ENCODE data around the gene BTBD6.

BTBD6 gene

GRCh38 chr14:105241641-105242040 is 6.7 kb upstream of the BTBD6 start:
- no peak for DNase-seq

- DNase-seq, result no peak
These were observed 4.0 kb upstream of the BTBD6 start for GRCh38 chr14:105244334-105244733.

- no peak for DNase-seq
These were observed 1.3 kb upstream of the BTBD6 start for GRCh38 chr14:105247026-105247425.

GRCh38 chr14:105247715-105248367 is 492 bp upstream of the BTBD6 start:
- DNase-seq, result no peak

GRCh38 chr14:105249182-105250007 is 1.1 kb downstream of the BTBD6 start:
- DNase-seq, result no peak

- no peak for DNase-seq
These were observed 1.7 kb downstream of the BTBD6 start for GRCh38 chr14:105250008-105250366.

GRCh38 chr14:105250986-105251385 is 2.7 kb downstream of the BTBD6 start:
- no peak for DNase-seq

- DNase-seq, result no peak
These were observed 3.6 kb downstream of the BTBD6 start for GRCh38 chr14:105251920-105252319.

GRCh38 chr14:105252552-105253328 is 4.4 kb downstream of the BTBD6 start:
- DNase-seq, result no peak

- DNase-seq, result no peak
These were observed 5.0 kb downstream of the BTBD6 start for GRCh38 chr14:105253329-105253682.

- DNase-seq, result no peak
These were observed 6.7 kb downstream of the BTBD6 start for GRCh38 chr14:105255021-105255507.

GRCh38 chr14:105256292-105256960 is 8.1 kb downstream of the BTBD6 start:
- no peak for DNase-seq

- DNase-seq, result peak; percentile 39
These were observed 9.1 kb downstream of the BTBD6 start for GRCh38 chr14:105257464-105257863.

GRCh38 chr14:105258846-105259245 is 10.5 kb downstream of the BTBD6 start:
- no peak for DNase-seq

GRCh38 chr14:105260959-105261358 is 12.6 kb downstream of the BTBD6 start:
- DNase-seq, result no peak

GRCh38 chr14:105261781-105262180 is 13.4 kb downstream of the BTBD6 start:
- DNase-seq, result no peak

- DNase-seq, result no peak
These were observed 19.7 kb downstream of the BTBD6 start for GRCh38 chr14:105267820-105268548.

GRCh38 chr14:105268736-105269354 is 20.5 kb downstream of the BTBD6 start:
- no peak for DNase-seq

GRCh38 chr14:105269405-105269804 is 21.1 kb downstream of the BTBD6 start:
- no peak for DNase-seq

- DNase-seq, result no peak
These were observed 23.0 kb downstream of the BTBD6 start for GRCh38 chr14:105271224-105271890.

- no peak for DNase-seq
These were observed 24.3 kb downstream of the BTBD6 start for GRCh38 chr14:105272623-105273022.

All from CD4-positive, alpha-beta T cell treated with Interleukin-12 subunit alpha and Interleukin-12 subunit beta, for 1 hour (primary cell).